Measurements from ENCODE around the gene LY6G6C. TPM values are rescaled to one million over a fixed set of nuclear protein-coding genes. Genes with fewer than 3 reads are reported as not detected.

Gene LY6G6C
- total and polyA plus RNA-seq, 2 of the 13 experiments (the other 11 are each of a cell fraction or from before 2014, with no cell fraction given), result 0.15 TPM; not detected in 1

GRCh38 chr6:31717499-31718222, 3.9 kb downstream of the LY6G6C start (continued):
- TF ChIP-seq HMGXB3 (CRISPR knock-in tag; IDR thresholded peaks at IDR 0.05; ENCODE audit: borderline replicate concordance), result 0 out of 2 replicates have a peak, but pooled peaks have one; percentile 36
- TF ChIP-seq HNRNPK (IDR thresholded peaks at IDR 0.05; ENCODE audit: low read depth, low read length, poor library complexity, severe bottlenecking), result peak; percentile 22
- TF ChIP-seq ZKSCAN1 (IDR thresholded peaks at IDR 0.05; ENCODE audit: low read length), result no peak
- TF ChIP-seq ZBTB38 (CRISPR knock-in tag; IDR thresholded peaks at IDR 0.05), result no peak
- TF ChIP-seq RAD21 (CRISPR knock-in tag; IDR thresholded peaks at IDR 0.05), result peak; percentile 88
- no peak for TF ChIP-seq ZNF232 (CRISPR knock-in tag; IDR thresholded peaks at IDR 0.05; ENCODE audit: borderline replicate concordance)
- no peak for TF ChIP-seq ZNF644 (CRISPR knock-in tag; IDR thresholded peaks at IDR 0.05; ENCODE audit: low read depth)
- TF ChIP-seq NKX3-1 (CRISPR knock-in tag; IDR thresholded peaks at IDR 0.05), result no peak
- no peak for TF ChIP-seq PRDM4 (CRISPR knock-in tag; IDR thresholded peaks at IDR 0.05; ENCODE audit: borderline replicate concordance)
- TF ChIP-seq YEATS2 (CRISPR knock-in tag; IDR thresholded peaks at IDR 0.05; ENCODE audit: borderline replicate concordance), result peak; percentile 44; the same call in 1 of the 2 replicates
- TF ChIP-seq ZNF280D (CRISPR knock-in tag; IDR thresholded peaks at IDR 0.05), result no peak
- TF ChIP-seq GTF2F1 (IDR thresholded peaks at IDR 0.05; ENCODE audit: low read length), result no peak
- TF ChIP-seq ZNF564 (CRISPR knock-in tag; IDR thresholded peaks at IDR 0.05), result no peak
- TF ChIP-seq HNF4G (IDR thresholded peaks at IDR 0.05; ENCODE audit: borderline replicate concordance, low read depth, low read length), result no peak
- no peak for TF ChIP-seq HNF4G (CRISPR knock-in tag; IDR thresholded peaks at IDR 0.05; ENCODE audit: borderline replicate concordance, low read depth)
- no peak for TF ChIP-seq IRF1 (CRISPR knock-in tag; IDR thresholded peaks at IDR 0.05; ENCODE audit: low read depth)
- TF ChIP-seq IRF9 (CRISPR knock-in tag; IDR thresholded peaks at IDR 0.05; ENCODE audit: borderline replicate concordance), result no peak

Data from HepG2 (cell line).